IPS-18c (cell line): ENCODE results near the gene DGAT2.
"Not testable (repeated sequence)": the region's sequence is repeated elsewhere in the genome, so short reads cannot be mapped to it uniquely, and the experiment has no call there.

Experiments used
- H3K4me3 ChIP-seq: 2 replicates; pipeline ENCODE4 v1.7.0; 2013; ENCODE audit warnings: low read depth, mild to moderate bottlenecking, low read length, moderate library complexity; ENCODE audit not compliant: insufficient read depth
- H3K9me3 ChIP-seq: one replicate; pipeline ENCODE4 v1.6.1; 2013; ENCODE audit warnings: mild to moderate bottlenecking, low read length, moderate library complexity; ENCODE audit not compliant: control insufficient read depth, insufficient read depth

The DGAT2 gene

GRCh38 chr11:75743711-75744563 lies 24.6 kb upstream of the DGAT2 start:
- Histone ChIP-seq H3K9me3 (no peaks in the 10 kb centered on the region), H3K4me3 (no peak overlapping the region)

GRCh38 chr11:75745807-75746206 lies 22.8 kb upstream of the DGAT2 start:
- Histone ChIP-seq H3K9me3 (no peaks in the 10 kb centered on the region), H3K4me3 (no peak overlapping the region)

- not testable (repeated sequence) for H3K4me3 ChIP-seq, H3K9me3 ChIP-seq
These were observed 19.8 kb upstream of the DGAT2 start for GRCh38 chr11:75748729-75749273.

- H3K9me3 ChIP-seq, H3K4me3 ChIP-seq: not testable (repeated sequence)
These were observed 13.6 kb upstream of the DGAT2 start for GRCh38 chr11:75754933-75755332.

GRCh38 chr11:75757651-75758050 lies 10.9 kb upstream of the DGAT2 start:
- Histone ChIP-seq H3K4me3 (no peak overlapping the region), H3K9me3 (no peaks in the 10 kb centered on the region)

- Histone ChIP-seq H3K9me3 (no peaks in the 10 kb centered on the region), H3K4me3 (no peak overlapping the region)
These were observed 8.7 kb upstream of the DGAT2 start for GRCh38 chr11:75759832-75760231.

GRCh38 chr11:75760243-75760642 lies 8.3 kb upstream of the DGAT2 start:
- Histone ChIP-seq H3K9me3 (no peaks in the 10 kb centered on the region), H3K4me3 (no peak overlapping the region)

GRCh38 chr11:75760710-75761493 lies 7.7 kb upstream of the DGAT2 start:
- H3K4me3 ChIP-seq: no peak overlapping the region
- no peaks in the 10 kb centered on the region for H3K9me3 ChIP-seq

- no peaks in the 10 kb centered on the region for H3K9me3 ChIP-seq
- H3K4me3 ChIP-seq: no peak overlapping the region
These were observed 6.4 kb upstream of the DGAT2 start for GRCh38 chr11:75762158-75762557.

GRCh38 chr11:75762885-75763284 lies 5.7 kb upstream of the DGAT2 start:
- no peaks in the 10 kb centered on the region for H3K9me3 ChIP-seq
- no peak overlapping the region for H3K4me3 ChIP-seq

GRCh38 chr11:75763846-75764245 lies 4.7 kb upstream of the DGAT2 start:
- Histone ChIP-seq H3K4me3 (no peak overlapping the region), H3K9me3 (no peaks in the 10 kb centered on the region)

- no peak overlapping the region for H3K4me3 ChIP-seq
These were observed 3.5 kb upstream of the DGAT2 start for GRCh38 chr11:75765116-75765515.

GRCh38 chr11:75766443-75767227 lies 1.9 kb upstream of the DGAT2 start:
- Histone ChIP-seq H3K4me3 (no peak overlapping the region), H3K9me3 (no peaks in the 10 kb centered on the region)

More at GRCh38 chr11:75765116-75765515, 3.5 kb upstream of the DGAT2 start:
- H3K9me3 ChIP-seq: no peaks in the 10 kb centered on the region

GRCh38 chr11:75767228-75767572 lies 1.4 kb upstream of the DGAT2 start:
- no peaks in the 10 kb centered on the region for H3K9me3 ChIP-seq

GRCh38 chr11:75767793-75768111 lies 826 bp upstream of the DGAT2 start:
- Histone ChIP-seq H3K4me3 (no peak overlapping the region), H3K9me3 (no peaks in the 10 kb centered on the region)

More at GRCh38 chr11:75767228-75767572, 1.4 kb upstream of the DGAT2 start:
- H3K4me3 ChIP-seq: no peak overlapping the region

GRCh38 chr11:75768909-75769771 lies 562 bp downstream of the DGAT2 start:
- Histone ChIP-seq H3K4me3 (peak overlapping the region; percentile 45), H3K9me3 (no peaks in the 10 kb centered on the region)

GRCh38 chr11:75770102-75770501 lies 1.5 kb downstream of the DGAT2 start:
- H3K9me3 ChIP-seq: no peaks in the 10 kb centered on the region
- no peak overlapping the region for H3K4me3 ChIP-seq
